Smooth muscle cell (in vitro differentiated cells): ENCODE results near the gene NCAM1. TPM values are rescaled to one million over a fixed set of nuclear protein-coding genes. Genes with fewer than 3 reads are reported as not detected.

Experiments
- DNase-seq: peaks from one replicate; lab custom pipeline; 2025; ENCODE audit not compliant: unreplicated experiment; lab: John Stamatoyannopoulos, UW
- H2AFZ ChIP-seq: fragments of 200-600 bp; sonication (generic); 2 replicates; pipeline ENCODE4 v1.6.0; 2016; ENCODE audit warnings: antibody characterized with exemption, low read depth, mild to moderate bottlenecking
- H3F3A ChIP-seq: fragments of 200-600 bp; sonication (generic); 2 replicates; pipeline ENCODE4 v1.6.0; 2017; ENCODE audit warnings: antibody characterized with exemption, low read depth
- H3K27ac ChIP-seq: fragments of 200-600 bp; sonication (generic); 2 replicates; pipeline ENCODE4 v1.5.1; 2016; ENCODE audit warnings: low read depth, mild to moderate bottlenecking
- H3K27me3 ChIP-seq: fragments of 200-600 bp; sonication (generic); 2 replicates; pipeline ENCODE4 v1.6.1; 2016; ENCODE audit warnings: low read depth, mild to moderate bottlenecking
- H3K36me3 ChIP-seq: fragments of 200-600 bp; sonication (generic); 2 replicates; pipeline ENCODE4 v1.5.1; 2016; ENCODE audit warnings: low read depth
- H3K4me1 ChIP-seq: fragments of 200-600 bp; sonication (generic); 2 replicates; pipeline ENCODE4 v1.5.1; 2016; ENCODE audit warnings: low read depth
- H3K4me2 ChIP-seq: fragments of 200-600 bp; sonication (generic); 2 replicates; pipeline ENCODE4 v1.6.0; 2016; ENCODE audit warnings: mild to moderate bottlenecking
- H3K4me3 ChIP-seq: fragments of 200-600 bp; sonication (generic); 2 replicates; pipeline ENCODE4 v1.5.1; 2016; ENCODE audit warnings: mild to moderate bottlenecking
- H3K79me2 ChIP-seq: fragments of 200-600 bp; sonication (generic); 2 replicates; pipeline ENCODE4 v1.6.0; 2016; ENCODE audit warnings: low read depth, mild to moderate bottlenecking
- H3K9ac ChIP-seq: fragments of 200-600 bp; sonication (generic); 2 replicates; pipeline ENCODE4 v1.6.0; 2016; ENCODE audit warnings: low read depth
- H3K9me3 ChIP-seq: fragments of 200-600 bp; sonication (generic); replicated peaks from 2 replicates; pipeline ENCODE4 v1.5.1; 2016; ENCODE audit warnings: low read depth
- H4K20me1 ChIP-seq: fragments of 200-600 bp; sonication (generic); 2 replicates; pipeline ENCODE4 v1.6.0; 2016; ENCODE audit warnings: low read depth
- WGBS: methylation state at CpG from one replicate; pipeline ENCODE4 v1.1.7; 2016; ENCODE audit warnings: low lambda C conversion rate; 5-methylcytosine and 5-hydroxymethylcytosine counted together
- polyA plus RNA-seq: library from polyadenylated mRNA; unstranded; fragments of >200 nt; fragmentation: Nextera tagmentation; extraction: Ambion mirVana; gene quantifications from 2 replicates; pipeline ENCODE4 v1.2.1, GENCODE V29; 2016
- total RNA-seq: library from RNA; depleted of rRNA; stranded (reverse); fragments of >200 nt; gene quantifications from 2 replicates; pipeline ENCODE4 v1.2.3, GENCODE V29; 2014
- TF ChIP-seq, protein P1 (sequence below): fragments of 200-600 bp; sonication (generic); IDR thresholded peaks from 2 replicates; pipeline ENCODE4 v1.5.1; 2017; ENCODE audit warnings: borderline replicate concordance, mild to moderate bottlenecking, antibody characterized with exemption; ENCODE audit not compliant: insufficient read depth, poor library complexity, severe bottlenecking

The NCAM1 gene
- total and polyA plus RNA-seq, 2 experiments from 2014 or later, result 8.1 to 12.0 TPM

- Histone ChIP-seq H3K27me3 (no peaks in the 10 kb centered on the region), H3K27ac (no peak overlapping the region)
- 85% methylated on average over 3 of the region's 3 CpGs for WGBS
Observed at GRCh38 chr11:113256431-113257202, 295.4 kb downstream of the NCAM1 start.

DNA sequence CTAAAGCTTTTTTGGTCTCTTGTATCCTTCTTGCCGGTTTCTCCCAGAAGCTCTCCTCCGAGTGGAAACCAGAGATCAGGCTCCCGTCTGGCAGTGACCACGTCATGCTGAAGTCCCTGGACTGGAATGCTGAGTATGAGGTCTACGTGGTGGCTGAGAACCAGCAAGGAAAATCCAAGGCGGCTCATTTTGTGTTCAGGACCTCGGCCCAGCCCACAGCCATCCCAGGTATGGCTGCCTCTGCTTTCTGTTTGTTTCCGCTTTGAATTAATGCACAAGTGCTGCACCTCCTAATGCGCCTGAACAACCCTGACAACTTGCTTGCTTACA, 298.8 kb downstream of the NCAM1 start:
- H3K36me3 ChIP-seq, result no peaks in the 10 kb centered on the region
- H4K20me1 ChIP-seq, result no peaks in the 10 kb centered on the region
- no peaks in the 10 kb centered on the region for H3K4me1 ChIP-seq
- WGBS, result 66% methylated on average over 9 of the region's 9 CpGs
- H3F3A ChIP-seq, result no peaks in the 10 kb centered on the region
- no peak overlapping the region for H3K27ac ChIP-seq
- DNase-seq, result no peak
- no peak overlapping the region for H2AFZ ChIP-seq
- TF ChIP-seq, protein P1, sequence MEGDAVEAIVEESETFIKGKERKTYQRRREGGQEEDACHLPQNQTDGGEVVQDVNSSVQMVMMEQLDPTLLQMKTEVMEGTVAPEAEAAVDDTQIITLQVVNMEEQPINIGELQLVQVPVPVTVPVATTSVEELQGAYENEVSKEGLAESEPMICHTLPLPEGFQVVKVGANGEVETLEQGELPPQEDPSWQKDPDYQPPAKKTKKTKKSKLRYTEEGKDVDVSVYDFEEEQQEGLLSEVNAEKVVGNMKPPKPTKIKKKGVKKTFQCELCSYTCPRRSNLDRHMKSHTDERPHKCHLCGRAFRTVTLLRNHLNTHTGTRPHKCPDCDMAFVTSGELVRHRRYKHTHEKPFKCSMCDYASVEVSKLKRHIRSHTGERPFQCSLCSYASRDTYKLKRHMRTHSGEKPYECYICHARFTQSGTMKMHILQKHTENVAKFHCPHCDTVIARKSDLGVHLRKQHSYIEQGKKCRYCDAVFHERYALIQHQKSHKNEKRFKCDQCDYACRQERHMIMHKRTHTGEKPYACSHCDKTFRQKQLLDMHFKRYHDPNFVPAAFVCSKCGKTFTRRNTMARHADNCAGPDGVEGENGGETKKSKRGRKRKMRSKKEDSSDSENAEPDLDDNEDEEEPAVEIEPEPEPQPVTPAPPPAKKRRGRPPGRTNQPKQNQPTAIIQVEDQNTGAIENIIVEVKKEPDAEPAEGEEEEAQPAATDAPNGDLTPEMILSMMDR, result no peak
- no peak overlapping the region for H3K4me3 ChIP-seq
- no peaks in the 10 kb centered on the region for H3K27me3 ChIP-seq
- no peaks in the 10 kb centered on the region for H3K9me3 ChIP-seq
- H3K79me2 ChIP-seq, result no peaks in the 10 kb centered on the region
- H3K4me2 ChIP-seq, result no peak overlapping the region
- no peak overlapping the region for H3K9ac ChIP-seq

More at GRCh38 chr11:113256431-113257202, 295.4 kb downstream of the NCAM1 start:
- DNase-seq, result no peak
- Histone ChIP-seq H2AFZ (no peak overlapping the region), H3F3A (no peaks in the 10 kb centered on the region), H3K9me3 (no peaks in the 10 kb centered on the region), H3K79me2 (no peaks in the 10 kb centered on the region), H3K4me1 (no peaks in the 10 kb centered on the region), H3K4me3 (no peak overlapping the region), H3K9ac (no peak overlapping the region), H3K4me2 (no peak overlapping the region), H4K20me1 (no peaks in the 10 kb centered on the region), H3K36me3 (no peaks in the 10 kb centered on the region)
- TF ChIP-seq, protein P1, result no peak

DNA sequence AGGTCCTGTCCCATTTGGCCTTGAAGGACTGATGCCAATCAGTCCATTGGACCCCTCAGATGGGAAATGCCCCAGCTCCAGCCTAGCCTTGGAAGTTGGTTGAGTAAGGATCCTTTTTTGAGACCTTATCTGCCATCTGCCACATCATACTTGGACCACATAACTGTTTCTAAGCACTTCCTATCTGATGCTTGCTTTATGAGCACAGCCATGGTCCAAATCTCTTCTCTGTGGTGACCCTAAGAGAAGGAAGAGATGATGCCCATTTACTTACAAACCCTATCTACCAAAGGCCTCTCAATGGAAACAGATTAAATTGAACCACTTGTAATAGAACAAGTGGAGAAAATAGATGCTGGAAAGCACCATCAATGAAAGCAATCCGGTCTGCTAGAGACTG, 299.3 kb downstream of the NCAM1 start:
- no peaks in the 10 kb centered on the region for H3K36me3 ChIP-seq
- no peak overlapping the region for H2AFZ ChIP-seq
- WGBS, result 97% methylated on average over 1 of the region's 1 CpG
- H3F3A ChIP-seq, result no peaks in the 10 kb centered on the region
- H3K27ac ChIP-seq, result no peak overlapping the region
- no peak overlapping the region for H3K9ac ChIP-seq
- H3K9me3 ChIP-seq, result no peaks in the 10 kb centered on the region
- H4K20me1 ChIP-seq, result no peaks in the 10 kb centered on the region
- TF ChIP-seq, protein P1, result no peak
- H3K4me3 ChIP-seq, result no peak overlapping the region
- H3K79me2 ChIP-seq, result no peaks in the 10 kb centered on the region
- no peak overlapping the region for H3K4me2 ChIP-seq
- no peaks in the 10 kb centered on the region for H3K4me1 ChIP-seq
- no peaks in the 10 kb centered on the region for H3K27me3 ChIP-seq
- no peak for DNase-seq
